K562 (cell line): ENCODE data around the gene RPL22. TPM values are rescaled to one million over a fixed set of nuclear protein-coding genes. Genes with fewer than 3 reads are reported as not detected.

Experiments used
- ATAC-seq: fragments of 200-7000 bp; cut with Tn5 transposase; 3 replicates; pipeline ENCODE4 v1.9.1; 2020; ENCODE audit warnings: moderate library complexity
- Bru-seq: library from RNA; stranded (reverse); fragments of 400-500 nt; gene quantifications from one replicate; lab custom pipeline; 2021; lab: Mats Ljungman, UMichigan
- BruChase-seq, 2 experiments: library from RNA; stranded (reverse); fragments of 400-500 nt; gene quantifications; one replicate each; lab custom pipeline; 2021; lab: Mats Ljungman, UMichigan
- BruUV-seq: library from RNA; stranded (reverse); fragments of 400-500 nt; replicated peaks from 2 replicates; lab custom pipeline; 2021; lab: Mats Ljungman, UMichigan
- CTCF ChIA-PET: fragments of 300-600 bp; formaldehyde crosslinking; extraction: SDS; loops from one replicate; lab custom pipeline; 2021; ENCODE audit warnings: low intra/inter-chr PET ratio; lab: Yijun Ruan, JAX
- POLR2A ChIA-PET: fragments of 300-600, 350-650 bp; sonication (Branson Sonifier 250); formaldehyde crosslinking; extraction: SDS; loops from one replicate; lab custom pipeline; 2021; ENCODE audit warnings: antibody characterized with exemption, inconsistent platforms; lab: Yijun Ruan, JAX
- DNase-seq, 4 experiments: peaks; one replicate each; pipeline versions ENCODE4 v3.0.0 to v3.0.0-alpha.2; 2011 to 2018; ENCODE audit warnings: low spot score in 3 of 4, mixed read lengths in 3 of 4; ENCODE audit errors: extremely low read depth in 1 of 4
- FAIRE-seq: peaks from 2 replicates; lab custom pipeline; 2011; peaks lifted over from hg19 to GRCh38; lab: Jason Lieb, UNC
- H2AFZ ChIP-seq: 2 replicates; pipeline ENCODE4 v1.6.0; 2011; ENCODE audit warnings: low read depth, low read length, control low read depth, inconsistent platforms
- H3K27ac ChIP-seq: fragments of 200-600 bp; 3 replicates; pipeline ENCODE4 v1.8.0; 2011; ENCODE audit warnings: low read depth, mild to moderate bottlenecking, control low read depth, inconsistent platforms, low read length, moderate library complexity, mixed read lengths; ENCODE audit errors: extremely low read depth
- H3K27me3 ChIP-seq, 2 experiments: fragments of 300-600 bp in 1 of 2; 2 replicates in 1 of 2; 3 replicates in 1 of 2; pipeline versions ENCODE4 v1.6.0 to v1.8.0; 2011; ENCODE audit warnings: inconsistent platforms in 2 of 2, low read length in 2 of 2, mild to moderate bottlenecking in 1 of 2, mixed read lengths in 1 of 2, moderate library complexity in 1 of 2; ENCODE audit not compliant: control insufficient read depth in 2 of 2, insufficient read depth in 2 of 2
- H3K36me3 ChIP-seq: fragments of 300-600 bp; 3 replicates; pipeline ENCODE4 v1.8.0; 2011; ENCODE audit warnings: mild to moderate bottlenecking, low read length, inconsistent platforms; ENCODE audit not compliant: control insufficient read depth, insufficient read depth
- H3K4me1 ChIP-seq, 2 experiments: fragments of 200-600 bp in 1 of 2; replicated peaks in 1 of 2; 2 replicates in 1 of 2; 3 replicates in 1 of 2; pipeline versions ENCODE4 v1.5.1 to v1.8.0; 2011; ENCODE audit warnings: inconsistent platforms in 2 of 2, low read length in 2 of 2, mild to moderate bottlenecking in 1 of 2, mixed read lengths in 1 of 2, moderate library complexity in 1 of 2; ENCODE audit not compliant: control insufficient read depth in 2 of 2, insufficient read depth in 2 of 2
- H3K4me2 ChIP-seq: 2 replicates; pipeline ENCODE4 v1.6.1; 2011; ENCODE audit warnings: low read length, control low read depth, inconsistent platforms, mixed read lengths; ENCODE audit not compliant: insufficient read depth
- H3K4me3 ChIP-seq: fragments of 200-600 bp; sonication (generic), shearing (Covaris generic); 2 replicates; pipeline ENCODE4 v1.5.1; 2016; ENCODE audit warnings: control low read depth, inconsistent platforms
- H3K79me2 ChIP-seq: fragments of 200-600 bp; 3 replicates; pipeline ENCODE4 v1.8.0; 2011; ENCODE audit warnings: low read length, inconsistent platforms; ENCODE audit not compliant: control insufficient read depth, insufficient read depth
- H3K9ac ChIP-seq, 2 experiments: 2 replicates each; pipeline versions ENCODE4 v1.6.0 to v1.6.1; 2011; ENCODE audit warnings: low read depth in 2 of 2, low read length in 2 of 2, control low read depth in 1 of 2, inconsistent platforms in 1 of 2, mild to moderate bottlenecking in 1 of 2, mixed read lengths in 1 of 2; ENCODE audit not compliant: insufficient read depth in 1 of 2
- H3K9me1 ChIP-seq: one replicate; pipeline ENCODE4 v1.6.0; 2011; ENCODE audit warnings: inconsistent platforms, mild to moderate bottlenecking, low read length, moderate library complexity; ENCODE audit not compliant: control insufficient read depth, insufficient read depth
- H3K9me3 ChIP-seq: replicated peaks from 2 replicates; pipeline ENCODE4 v1.5.1; 2011; ENCODE audit warnings: low read depth, low read length, inconsistent platforms; ENCODE audit not compliant: control insufficient read depth, insufficient read depth
- H4K20me1 ChIP-seq: replicated peaks from 2 replicates; pipeline ENCODE4 v1.6.1; 2011; ENCODE audit warnings: low read length, inconsistent platforms, mixed read lengths; ENCODE audit not compliant: control insufficient read depth, insufficient read depth
- EWSR1 ChIP-seq: fragments of 450-650 bp; IDR thresholded peaks from 2 replicates; pipeline ENCODE4 v1.6.1; 2018; ENCODE audit warnings: borderline replicate concordance, mild to moderate bottlenecking, low read depth, moderate library complexity; ENCODE audit not compliant: partially characterized antibody
- GABPB1 ChIP-seq: sonication (generic); formaldehyde crosslinking; IDR thresholded peaks from 2 replicates; pipeline ENCODE4 v1.8.0; 2022; ENCODE audit warnings: mild to moderate bottlenecking, missing genetic modification reagents
- HDAC1 ChIP-seq, 2 experiments: fragments of 450-650 bp; IDR thresholded peaks; 2 replicates each; pipeline ENCODE4 v1.6.1; 2016 to 2017; ENCODE audit warnings: inconsistent platforms in 1 of 2, mild to moderate bottlenecking in 1 of 2, moderate library complexity in 1 of 2
- JUN ChIP-seq, 2 experiments: sonication (generic) in 1 of 2; formaldehyde crosslinking in 1 of 2; IDR thresholded peaks; 2 replicates each; pipeline versions ENCODE4 v1.6.1 to v1.8.0; 2012 to 2022; ENCODE audit warnings: borderline replicate concordance in 2 of 2, mild to moderate bottlenecking in 2 of 2, improper control_type of control experiment in 1 of 2, low read depth in 1 of 2, low read length in 1 of 2, missing genetic modification reagents in 1 of 2
- KAT8 ChIP-seq: fragments of 450-650 bp; IDR thresholded peaks from 2 replicates; pipeline ENCODE4 v1.6.1; 2016; ENCODE audit warnings: low read depth, mild to moderate bottlenecking
- MCM3 ChIP-seq: fragments of 450-650 bp; IDR thresholded peaks from 2 replicates; pipeline ENCODE4 v1.6.1; 2016
- MEF2D ChIP-seq: conservative IDR thresholded peaks from 2 replicates; pipeline ENCODE4 v1.6.1; 2016; ENCODE audit warnings: low read depth, missing genetic modification characterization, missing compliant biosample characterization
- NBN ChIP-seq: fragments of 450-650 bp; IDR thresholded peaks from 2 replicates; pipeline ENCODE4 v1.6.1; 2016; ENCODE audit warnings: low read depth, mild to moderate bottlenecking
- POLR2AphosphoS2 ChIP-seq: IDR thresholded peaks from 2 replicates; pipeline ENCODE4 v1.6.1; 2012; ENCODE audit warnings: low read length, improper control_type of control experiment
- STAT5A ChIP-seq: IDR thresholded peaks from 2 replicates; pipeline ENCODE4 v1.6.1; 2012; ENCODE audit warnings: low read length, inconsistent platforms, borderline replicate concordance
- TAF1 ChIP-seq: IDR thresholded peaks from 2 replicates; pipeline ENCODE4 v1.6.1; 2011; ENCODE audit warnings: mild to moderate bottlenecking, low read length, moderate library complexity; ENCODE audit not compliant: insufficient read depth, control insufficient read depth, severe bottlenecking; ENCODE audit errors: extremely low read depth
- USF1 ChIP-seq: sonication (generic); formaldehyde crosslinking; IDR thresholded peaks from 2 replicates; pipeline ENCODE4 v1.9.0; 2022; ENCODE audit warnings: mild to moderate bottlenecking, missing genetic modification reagents
- ZNF408 ChIP-seq: fragments of 250-450 bp; sonication (Bioruptor Pico); IDR thresholded peaks from 2 replicates; pipeline ENCODE4 v1.4.0; 2020; ENCODE audit warnings: low read depth, mild to moderate bottlenecking, moderate library complexity
- whole genome bisulfite sequencing: fragments of 100-300 bp; shearing (Covaris generic); methylation state at CpG from one replicate; pipeline ENCODE4 v1.1.6; 2016; ENCODE audit warnings: low coverage, mixed read lengths; ENCODE audit not compliant: insufficient coverage; ENCODE audit errors: missing lambda C conversion rate; 5-methylcytosine and 5-hydroxymethylcytosine counted together
- in situ Hi-C: fragments of 300-500 bp; cut with MboI; formaldehyde crosslinking; loops from 4 replicates; pipeline ENCODE4 v1.15.0; 2018; ENCODE audit warnings: inconsistent platforms, mixed read lengths
- intact Hi-C: fragments of 100-400 bp; cut with micrococcal nuclease; formaldehyde crosslinking; loops from 2 replicates; pipeline ENCODE4 v1.14.2; 2022
- long read RNA-seq, 3 experiments: library from polyadenylated mRNA in 2 of 3; library from RNA in 1 of 3; unstranded in 2 of 3; stranded (forward) in 1 of 3; transcript quantifications; one replicate each; pipeline ENCODE4 v2.0.0, GENCODE V29; 2019 to 2022
- polyA minus RNA-seq, 3 experiments: library from RNA; depleted of rRNA, polyadenylated mRNA; stranded (reverse); fragments of >200 nt; gene quantifications; 2 replicates each; pipeline ENCODE4 v1.2.3, GENCODE V29; 2011
- polyA plus RNA-seq, 8 experiments: library from polyadenylated mRNA; depleted of rRNA in 4 of 8; stranded (reverse) in 5 of 8; unstranded in 3 of 8; fragments of >200 nt; fragmentation: Nextera tagmentation in 2 of 8; fragmentation: Illumina TruSeq in 1 of 8; extraction: Ambion mirVana in 2 of 8; extraction: Trizol in 1 of 8; gene quantifications; 2 replicates each; pipeline versions ENCODE4 v1.2.1 to v1.2.3, GENCODE V29; 2011 to 2014; ENCODE audit warnings: inconsistent platforms in 1 of 8, missing spikeins in 1 of 8
- total RNA-seq, 7 experiments: library from RNA; depleted of rRNA in 6 of 7; stranded (reverse); fragments of >200 nt in 6 of 7; fragmentation: Illumina TruSeq in 2 of 7; extraction: Trizol in 2 of 7; gene quantifications; 2 replicates each; pipeline versions ENCODE4 v1.2.1 to v1.2.3, GENCODE V29; 2011 to 2021; ENCODE audit warnings: low replicate concordance in 1 of 7

The RPL22 gene
- total RNA-seq (2011; cell fraction: chromatin; rRNA removed; ENCODE audit: low replicate concordance), result 123 and 176 TPM in 2 replicates
- 90.0 and 92.7 TPM in 2 replicates for total RNA-seq (2011; cell fraction: nucleolus; rRNA removed)
- 151 and 187 TPM in 2 replicates for total RNA-seq (2011; cell fraction: nucleoplasm; rRNA removed)
- 344 and 467 TPM in 2 replicates for total RNA-seq (2014; rRNA removed)
- total RNA-seq (2014; rRNA removed; fragmentation: Illumina TruSeq; extraction: Trizol), result 1,165 and 1,306 TPM in 2 replicates
- 548 and 579 TPM in 2 replicates for total RNA-seq (2015; rRNA removed; fragmentation: Illumina TruSeq; extraction: Trizol)
- 578 and 629 TPM in 2 replicates for total RNA-seq (2021)
- polyA plus RNA-seq (2011; rRNA removed), result 446 and 607 TPM in 2 replicates
- 48.5 and 166 TPM in 2 replicates for polyA plus RNA-seq (2011; cell fraction: cytosol; rRNA removed)
- 62.0 and 114 TPM in 2 replicates for polyA plus RNA-seq (2011; cell fraction: nucleus; rRNA removed)
- 1,489 and 2,642 TPM in 2 replicates for polyA plus RNA-seq (2012)
- polyA plus RNA-seq (2014; fragmentation: Illumina TruSeq; extraction: Trizol), result 658 and 673 TPM in 2 replicates
- polyA plus RNA-seq (2014; fragmentation: Nextera tagmentation; extraction: Ambion mirVana), result 100 to 1,000 TPM; 581 to 618 TPM
- polyA plus RNA-seq (2014; rRNA removed), result 542 and 593 TPM in 2 replicates
- polyA minus RNA-seq (2011; rRNA and poly(A)+ RNA removed), result 169 and 228 TPM in 2 replicates
- 72.4 and 86.6 TPM in 2 replicates for polyA minus RNA-seq (2011; cell fraction: cytosol; rRNA and poly(A)+ RNA removed)
- polyA minus RNA-seq (2011; cell fraction: nucleus; rRNA and poly(A)+ RNA removed), result 44.0 and 81.2 TPM in 2 replicates
- percentile 99 among the genes with signal in this experiment for Bru-seq, nascent RNA
- BruChase-seq, experiment 1, labeled RNA remaining after a 2-hour chase, result percentile 99 among the genes with signal in this experiment
- percentile 99 among the genes with signal in this experiment for BruChase-seq, experiment 2, labeled RNA remaining after a 6-hour chase
- long read RNA-seq, experiment 1, transcript RPL22-201 (4 exons, 2,078 nt), result major isoform, 812 of 1,311 reads
- long read RNA-seq, experiment 1, transcript RPL22-204 (4 exons, 508 nt), result minor isoform, 10 of 1,311 reads
- long read RNA-seq, experiment 1, transcript RPL22-206 (3 exons, 2,279 nt), result minor isoform, 163 of 1,311 reads
- long read RNA-seq, experiment 1, partial matches to known transcripts, result 146 of 1,311 reads
- long read RNA-seq, experiment 1, other reads (novel, unspliced or antisense), result 176 of 1,311 reads
- long read RNA-seq, experiment 2, transcript RPL22-201 (4 exons, 2,078 nt), result minor isoform, 563 of 1,449 reads
- long read RNA-seq, experiment 2, transcript RPL22-206 (3 exons, 2,279 nt), result major isoform, 572 of 1,449 reads
- long read RNA-seq, experiment 2, partial matches to known transcripts, result 53 of 1,449 reads
- long read RNA-seq, experiment 2, other reads (novel, unspliced or antisense), result 257 of 1,449 reads
- long read RNA-seq, experiment 3, transcript RPL22-206 (3 exons, 2,279 nt), result minor isoform, 132 of 1,085 reads
- long read RNA-seq, experiment 3, transcript RPL22-201 (4 exons, 2,078 nt), result major isoform, 854 of 1,085 reads
- long read RNA-seq, experiment 3, partial matches to known transcripts, result 27 of 1,085 reads
- long read RNA-seq, experiment 3, other reads (novel, unspliced or antisense), result 68 of 1,085 reads

- H3K9ac ChIP-seq, result peak within 1 kb of the TSS; percentile 99
- intact Hi-C loops, result loop anchor here (2.0 kb wide), 1 partner anchor 35 kb away; the partner anchor contains the start of gene ICMT
- peak within 1 kb of the TSS; percentile 96 for H3K27ac ChIP-seq
- peaks cover 18 to 22% of the 10 kb centered on the region in 2 experiments; a peak in 4 of 5 replicates for H3K4me1 ChIP-seq
- peaks cover 5% of the 10 kb centered on the region; the same call in 1 of the 2 replicates for H4K20me1 ChIP-seq
- peak within 1 kb of the TSS; percentile 99 for H3K4me3 ChIP-seq
- H3K79me2 ChIP-seq, result peaks cover 62% of the 10 kb centered on the region
- H3K27me3 ChIP-seq, result no peaks in the 10 kb centered on the region
- ChIA-PET POLR2A (interaction anchor here (0.6 to 1.7 kb wide), 13 partner anchors 10 to 541 kb away, joined by 3 to 8 read pairs (median 3); partner anchors contain the start of gene ZBTB48), CTCF (no interaction called here)
- DNase-seq, result peak; percentile 89 to 100 (median 93)
- BruUV-seq, result TSS peak; percentile 95
- under 1% methylated on average over 53 of the region's 53 CpGs for WGBS
- peak within 1 kb of the TSS; percentile 87 for H2AFZ ChIP-seq
- peak within 1 kb of the TSS; percentile 90 for H3K4me2 ChIP-seq
- ATAC-seq, result peak; percentile 98
- peak; percentile 97 for FAIRE-seq
- in situ Hi-C loops, result no loop called here
- H3K9me1 ChIP-seq, result no peaks in the 10 kb centered on the region
- H3K9me3 ChIP-seq, result no peaks in the 10 kb centered on the region
- H3K36me3 ChIP-seq, result peaks cover 46% of the 10 kb centered on the region
- no peak for TF ChIP-seq KAT8
- no peak; the same call in 1 of the 2 replicates for TF ChIP-seq STAT5A
- TF ChIP-seq NBN, result peak; percentile 12; the same call in 1 of the 2 replicates
- TF ChIP-seq HDAC1 (IDR thresholded peaks at IDR 0.05), result peak in 1 of 2 experiments; percentile 98; a peak in 2 of 4 replicates
- peak; percentile 86 for TF ChIP-seq USF1 (CRISPR knock-in tag)
- TF ChIP-seq JUN (IDR thresholded peaks at IDR 0.05; ENCODE audit: borderline replicate concordance, low read depth, low read length), result peak; percentile 70; the same call in 1 of the 2 replicates
- peak; percentile 81; the same call in 1 of the 2 replicates for TF ChIP-seq JUN (CRISPR knock-in tag; IDR thresholded peaks at IDR 0.05; ENCODE audit: borderline replicate concordance)
- peak; percentile 86; the same call in 1 of the 2 replicates for TF ChIP-seq POLR2AphosphoS2
- peak; percentile 97 for TF ChIP-seq TAF1
- peak; percentile 84 for TF ChIP-seq GABPB1 (CRISPR knock-in tag)
- TF ChIP-seq EWSR1, result no peak
- no peak for TF ChIP-seq MCM3
- TF ChIP-seq ZNF408 (CRISPR knock-in tag), result no peak
- 0 out of 2 replicates have a peak, but pooled peaks have one; percentile 40 for TF ChIP-seq MEF2D
Measured at GRCh38 chr1:6199298-6200187, at the start of gene RPL22. RPL22 (minus strand) TSS chr1:6199595; CDS start chr1:6199573, 22 bp downstream.
